Breast epithelium (tissue), 3 donors: ENCODE measurements around the gene MAFG.

Source experiments
- CTCF ChIP-seq, 3 donors: fragments of 450-650 bp; IDR thresholded peaks; one replicate each; pipeline ENCODE4 v1.5.1; 2016 to 2017; ENCODE audit warnings: antibody characterized with exemption in 3 of 3, mild to moderate bottlenecking in 3 of 3, moderate library complexity in 3 of 3
- POLR2AphosphoS5 ChIP-seq, 3 donors: sonication (generic); formaldehyde crosslinking; IDR thresholded peaks; one replicate each; pipeline ENCODE4 v1.6.1; 2017; ENCODE audit warnings: antibody characterized with exemption in 3 of 3

GRCh38 chr17:81976332-81977210, 49.0 kb upstream of the MAFG start:
- no peak for TF ChIP-seq CTCF (IDR thresholded peaks at IDR 0.05)
- no peak for TF ChIP-seq POLR2AphosphoS5 (IDR thresholded peaks at IDR 0.05)
